ENCODE data around the gene MMP28. TPM values are rescaled to one million over a fixed set of nuclear protein-coding genes. Genes with fewer than 3 reads are reported as not detected.
A peak's percentile ranks its signal among the peaks of the same experiment; 100 is the strongest.

Gene MMP28
- polyA plus RNA-seq, 1 experiment, result 0.28 TPM

- TF ChIP-seq CTCF (IDR thresholded peaks at IDR 0.05; ENCODE audit: insufficient read depth, low read depth, low read length), result no peak
- Histone ChIP-seq H3K4me3 (ENCODE audit: low read depth, low read length) (no peak overlapping the region), H3K36me3 (ENCODE audit: control insufficient read depth, insufficient read depth, low read length) (no peaks in the 10 kb centered on the region), H3K27me3 (ENCODE audit: control insufficient read depth, insufficient read depth, low read length) (no peaks in the 10 kb centered on the region)
- ChIA-PET CTCF (interaction anchor here (0.9 to 2.6 kb wide), 3 partner anchors 9 to 53 kb away, joined by 4 to 18 read pairs (median 4); no protein-coding TSS in a partner anchor), POLR2A (interaction anchor here (0.7 kb wide), 1 partner anchor 213 kb away, joined by 15 read pairs; no protein-coding TSS in a partner anchor)
- no peak for DNase-seq (ENCODE audit: low read depth)
Observed at GRCh38 chr17:35817196-35817595, 21.8 kb upstream of the MMP28 start.

DNA sequence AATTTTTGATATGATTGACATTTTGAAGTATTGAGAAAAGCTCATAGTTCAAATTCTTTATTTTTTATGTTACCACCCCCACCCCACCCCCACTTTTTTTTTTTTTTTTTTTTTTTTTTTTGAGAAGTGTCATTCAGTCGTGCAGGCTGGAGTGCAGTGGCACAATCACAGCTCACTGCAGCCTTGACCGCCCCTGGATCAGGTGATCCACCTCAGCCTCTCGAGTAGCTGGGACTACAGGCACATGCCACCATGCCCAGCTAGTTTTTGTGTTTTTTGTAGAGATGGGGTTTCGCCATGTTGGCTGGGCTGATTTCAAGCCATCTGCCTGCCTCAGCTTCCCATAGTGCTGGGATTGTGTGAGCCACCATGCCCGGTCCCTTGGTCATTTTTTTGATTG, 21.3 kb upstream of the MMP28 start:
- ChIA-PET POLR2A (interaction anchor here (0.7 kb wide), 1 partner anchor 212 kb away, joined by 15 read pairs; no protein-coding TSS in a partner anchor), CTCF (interaction anchor here (0.9 to 2.6 kb wide), 3 partner anchors 8 to 52 kb away, joined by 4 to 18 read pairs (median 4); no protein-coding TSS in a partner anchor)
- no peaks in the 10 kb centered on the region for H3K27me3 ChIP-seq (ENCODE audit: control insufficient read depth, insufficient read depth, low read length)
- no peak for DNase-seq (ENCODE audit: low read depth)
- H3K36me3 ChIP-seq (ENCODE audit: control insufficient read depth, insufficient read depth, low read length), result no peaks in the 10 kb centered on the region
- H3K4me3 ChIP-seq (ENCODE audit: low read depth, low read length), result no peak overlapping the region
- no peak for TF ChIP-seq CTCF (IDR thresholded peaks at IDR 0.05; ENCODE audit: insufficient read depth, low read depth, low read length)

DNA sequence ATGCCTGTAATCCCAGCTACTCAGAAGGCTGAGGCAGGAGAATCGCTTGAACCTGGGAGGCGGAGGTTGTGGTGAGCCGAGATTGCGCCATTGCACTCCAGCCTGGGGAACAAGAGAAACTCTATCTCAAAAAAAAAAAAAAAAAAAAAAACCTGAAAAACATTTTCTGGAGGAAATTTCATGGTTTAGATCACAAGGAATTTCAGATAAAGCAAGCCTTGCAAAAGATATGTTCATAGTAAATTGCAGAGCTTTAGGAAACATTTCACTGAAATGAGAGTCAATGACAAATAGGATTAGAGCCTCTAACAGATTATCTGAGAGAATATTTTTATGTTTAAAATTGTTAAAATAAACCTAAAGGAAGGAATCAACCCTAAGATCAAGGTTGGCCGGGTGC, 17.0 kb upstream of the MMP28 start:
- ChIA-PET CTCF (interaction anchor here (11.2 kb wide), 1 partner anchor 47 kb away, joined by 425 read pairs; the partner anchor contains the start of gene C17orf50), POLR2A (interaction anchor here (0.5 kb wide), 1 partner anchor 26 kb away, joined by 6 read pairs; no protein-coding TSS in a partner anchor)
- no peaks in the 10 kb centered on the region for H3K36me3 ChIP-seq (ENCODE audit: control insufficient read depth, insufficient read depth, low read length)

DNA sequence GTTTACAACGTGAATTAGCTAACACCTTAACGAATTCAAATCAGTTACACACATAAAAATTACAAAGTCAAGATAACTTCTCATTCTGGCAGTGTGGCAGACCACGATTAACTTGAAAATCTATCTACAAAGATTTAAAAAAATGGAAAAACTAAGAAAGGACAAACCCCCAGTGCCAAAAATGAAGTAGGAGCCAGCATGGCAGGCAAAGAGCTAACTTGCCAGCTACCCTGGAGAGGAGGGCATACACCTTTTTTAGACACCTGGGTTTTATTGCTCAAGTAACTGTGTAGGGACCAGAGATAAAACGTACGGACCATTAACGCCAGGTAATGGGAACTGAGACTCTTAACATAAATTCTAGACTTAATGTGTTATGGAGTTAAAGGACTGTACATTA, 16.3 kb upstream of the MMP28 start:
- no peak overlapping the region for H3K4me3 ChIP-seq (ENCODE audit: low read depth, low read length)
- no peak for DNase-seq (ENCODE audit: low read depth)
- CTCF ChIA-PET, result interaction anchor here (11.2 kb wide), 1 partner anchor 46 kb away, joined by 425 read pairs; the partner anchor contains the start of gene C17orf50
- POLR2A ChIA-PET, result no interaction called here
- H3K27me3 ChIP-seq (ENCODE audit: control insufficient read depth, insufficient read depth, low read length), result no peaks in the 10 kb centered on the region
- TF ChIP-seq CTCF (IDR thresholded peaks at IDR 0.05; ENCODE audit: insufficient read depth, low read depth, low read length), result no peak
- H3K36me3 ChIP-seq (ENCODE audit: control insufficient read depth, insufficient read depth, low read length), result no peaks in the 10 kb centered on the region

More for the DNA sequence above, 17.0 kb upstream of the MMP28 start:
- no peaks in the 10 kb centered on the region for H3K27me3 ChIP-seq (ENCODE audit: control insufficient read depth, insufficient read depth, low read length)
- TF ChIP-seq CTCF (IDR thresholded peaks at IDR 0.05; ENCODE audit: insufficient read depth, low read depth, low read length), result no peak
- no peak overlapping the region for H3K4me3 ChIP-seq (ENCODE audit: low read depth, low read length)
- no peak for DNase-seq (ENCODE audit: low read depth)

DNA sequence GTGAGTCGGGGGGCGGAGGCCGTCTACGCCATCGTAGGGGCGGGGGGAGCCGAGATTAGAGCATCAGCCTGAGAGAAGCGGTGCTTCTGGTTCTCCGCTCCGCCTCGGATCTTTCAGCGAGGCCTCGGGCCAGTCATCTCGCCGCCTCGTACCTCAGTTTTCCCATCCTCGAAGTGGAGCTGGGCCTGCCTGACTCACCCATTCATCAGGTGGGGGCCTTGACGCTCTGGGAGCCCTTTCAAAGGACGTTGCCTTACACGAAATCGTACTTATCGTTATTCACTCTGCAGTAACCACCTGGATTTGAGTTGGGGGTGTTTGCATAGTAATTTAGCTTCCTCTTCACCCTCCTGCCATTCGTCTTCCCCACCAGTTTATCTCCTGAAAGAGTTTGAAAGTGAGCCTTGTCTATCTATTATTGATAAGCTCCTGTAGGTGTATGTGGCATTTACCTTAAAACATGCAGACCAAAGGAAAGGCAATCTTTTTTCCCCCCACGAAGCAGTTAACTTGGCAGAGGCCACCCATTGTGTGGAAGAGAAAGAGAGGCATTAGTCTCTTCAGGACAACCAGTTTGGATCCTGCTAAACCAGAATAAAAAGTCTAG, 14.5 kb upstream of the MMP28 start:
- CTCF ChIA-PET, result interaction anchor here (0.8 to 11.2 kb wide), 13 partner anchors 9 to 197 kb away, joined by 3 to 425 read pairs (median 6); partner anchors contain the start of gene C17orf50
- H3K27me3 ChIP-seq (ENCODE audit: control insufficient read depth, insufficient read depth, low read length), result no peaks in the 10 kb centered on the region
- H3K4me3 ChIP-seq (ENCODE audit: low read depth, low read length), result peak overlapping the region; percentile 71
- DNase-seq (ENCODE audit: low read depth), result no peak
- no peaks in the 10 kb centered on the region for H3K36me3 ChIP-seq (ENCODE audit: control insufficient read depth, insufficient read depth, low read length)
- no peak for TF ChIP-seq CTCF (IDR thresholded peaks at IDR 0.05; ENCODE audit: insufficient read depth, low read depth, low read length)
- POLR2A ChIA-PET, result no interaction called here

Measured in BJ (cell line).